Globus pallidus (tissue), 1 donor: Measurements from ENCODE around the gene SASH1.

Experiments
- DNase-seq: peaks from one replicate; pipeline ENCODE4 v3.0.0-alpha.2; 2015; ENCODE audit warnings: low spot score

The SASH1 gene

GRCh38 chr6:148459238-148459637 is 116.6 kb downstream of the SASH1 start:
- no peak for DNase-seq

DNA sequence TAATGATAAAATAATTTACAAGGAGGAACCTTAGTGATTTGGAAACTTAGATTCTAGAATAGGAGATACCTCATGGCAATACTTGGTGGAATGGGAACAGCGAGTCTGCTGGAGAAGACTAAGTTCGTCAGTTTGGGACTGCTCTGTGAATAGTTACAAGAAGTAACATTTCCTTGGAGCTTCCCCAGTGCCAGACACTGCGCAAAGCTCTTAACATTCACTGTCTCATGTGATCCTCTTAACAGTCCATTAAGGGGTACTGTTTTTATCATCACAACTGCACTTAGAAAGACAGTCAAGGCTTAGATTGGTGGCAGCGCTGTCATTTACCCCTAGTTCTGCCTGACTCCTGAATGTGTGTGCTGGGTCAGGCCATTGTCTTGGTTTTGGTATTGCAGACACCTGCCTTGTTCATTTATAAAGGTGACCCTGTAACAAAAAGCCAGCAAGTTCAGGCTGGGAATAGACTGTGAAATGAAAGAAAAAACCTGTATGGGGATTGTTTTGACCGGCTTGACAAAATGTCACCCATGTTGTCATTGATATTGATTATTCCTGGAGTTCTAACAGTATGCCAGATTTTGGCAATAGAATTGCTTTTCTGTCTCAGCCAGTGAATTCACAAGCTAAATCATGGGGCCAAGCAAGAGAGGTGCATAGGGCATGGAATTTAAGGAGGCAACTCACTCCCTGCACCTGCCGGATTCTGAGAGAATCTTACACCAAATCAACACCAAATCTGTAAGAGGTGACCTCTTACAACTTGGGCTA is 118.4 kb downstream of the SASH1 start:
- DNase-seq = no peak

- no peak for DNase-seq
Measured at GRCh38 chr6:148461986-148462577, 119.4 kb downstream of the SASH1 start.

GRCh38 chr6:148463671-148464070 is 121.0 kb downstream of the SASH1 start:
- DNase-seq = no peak

- DNase-seq = peak; percentile 79
Measured at GRCh38 chr6:148464319-148465010, 121.8 kb downstream of the SASH1 start.

GRCh38 chr6:148465011-148465335 is 122.3 kb downstream of the SASH1 start:
- no peak for DNase-seq

GRCh38 chr6:148465670-148466069 is 123.0 kb downstream of the SASH1 start:
- no peak for DNase-seq

DNA sequence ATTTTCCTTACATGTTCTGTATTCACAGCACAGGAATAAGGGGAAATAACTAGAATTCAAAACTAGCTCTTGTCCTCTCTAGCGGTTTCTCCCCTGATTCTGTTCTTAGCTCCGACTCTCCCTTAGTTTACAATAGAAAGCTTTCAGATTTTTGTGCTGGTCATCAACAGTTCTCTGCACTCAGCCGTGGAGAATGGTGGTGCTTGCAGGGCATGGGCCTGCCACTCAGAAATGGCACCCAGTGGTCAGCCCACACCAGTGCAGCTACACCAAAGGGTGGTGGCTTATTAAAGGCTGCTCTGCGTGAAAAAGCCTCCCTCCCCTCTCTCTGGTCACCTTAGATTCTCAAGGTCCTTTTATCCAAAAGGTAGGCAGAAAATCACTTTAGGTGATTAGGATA is 123.5 kb downstream of the SASH1 start:
- peak; percentile 58 for DNase-seq

GRCh38 chr6:148467926-148468325 is 125.3 kb downstream of the SASH1 start:
- no peak for DNase-seq

DNA sequence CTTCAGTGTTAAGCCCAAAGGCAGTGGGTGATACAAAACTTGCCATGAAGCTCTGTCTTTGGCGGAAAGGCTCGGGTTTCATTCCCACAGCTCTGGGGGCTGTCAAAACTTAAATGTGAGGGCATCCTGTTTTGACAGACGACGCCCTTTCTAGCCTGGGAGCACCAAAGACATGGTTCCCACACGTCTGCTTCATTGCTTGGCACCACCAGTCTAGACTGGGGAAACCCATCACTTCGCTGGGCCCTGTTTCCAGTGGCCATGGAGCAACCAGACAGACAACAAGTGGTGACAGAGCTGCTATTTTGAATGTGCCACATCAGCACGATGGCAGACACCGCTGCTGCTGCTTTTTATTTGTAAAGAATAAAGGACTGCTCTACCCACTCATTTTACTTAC is 127.5 kb downstream of the SASH1 start:
- no peak for DNase-seq

GRCh38 chr6:148470606-148471465 is 128.2 kb downstream of the SASH1 start:
- DNase-seq = no peak

DNA sequence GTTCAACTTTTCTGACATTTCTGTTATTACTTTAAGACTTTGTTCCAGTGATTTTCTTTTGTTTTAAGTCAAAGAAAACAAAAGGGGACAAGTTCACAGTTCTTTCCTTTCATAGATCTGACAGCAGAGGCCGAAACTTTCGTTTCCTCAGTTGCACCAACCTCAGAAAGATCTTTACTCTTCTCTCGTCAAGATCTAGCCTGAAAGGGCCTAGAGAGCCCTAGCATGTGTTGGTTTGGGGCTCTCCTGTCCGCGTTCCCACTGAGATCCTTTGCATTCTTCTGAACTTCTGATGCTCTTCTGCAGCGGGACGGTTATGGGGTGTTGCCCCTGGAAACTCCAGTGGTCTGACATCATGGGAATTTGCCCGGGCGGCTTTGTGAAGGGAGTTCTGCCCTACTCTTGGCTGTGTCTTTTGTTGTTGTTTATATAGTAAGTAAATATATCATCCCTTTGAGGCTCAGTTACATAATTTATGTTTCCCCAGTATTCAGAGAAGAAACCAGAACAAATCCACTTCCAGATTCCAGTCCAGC is 129.1 kb downstream of the SASH1 start:
- DNase-seq = no peak

DNA sequence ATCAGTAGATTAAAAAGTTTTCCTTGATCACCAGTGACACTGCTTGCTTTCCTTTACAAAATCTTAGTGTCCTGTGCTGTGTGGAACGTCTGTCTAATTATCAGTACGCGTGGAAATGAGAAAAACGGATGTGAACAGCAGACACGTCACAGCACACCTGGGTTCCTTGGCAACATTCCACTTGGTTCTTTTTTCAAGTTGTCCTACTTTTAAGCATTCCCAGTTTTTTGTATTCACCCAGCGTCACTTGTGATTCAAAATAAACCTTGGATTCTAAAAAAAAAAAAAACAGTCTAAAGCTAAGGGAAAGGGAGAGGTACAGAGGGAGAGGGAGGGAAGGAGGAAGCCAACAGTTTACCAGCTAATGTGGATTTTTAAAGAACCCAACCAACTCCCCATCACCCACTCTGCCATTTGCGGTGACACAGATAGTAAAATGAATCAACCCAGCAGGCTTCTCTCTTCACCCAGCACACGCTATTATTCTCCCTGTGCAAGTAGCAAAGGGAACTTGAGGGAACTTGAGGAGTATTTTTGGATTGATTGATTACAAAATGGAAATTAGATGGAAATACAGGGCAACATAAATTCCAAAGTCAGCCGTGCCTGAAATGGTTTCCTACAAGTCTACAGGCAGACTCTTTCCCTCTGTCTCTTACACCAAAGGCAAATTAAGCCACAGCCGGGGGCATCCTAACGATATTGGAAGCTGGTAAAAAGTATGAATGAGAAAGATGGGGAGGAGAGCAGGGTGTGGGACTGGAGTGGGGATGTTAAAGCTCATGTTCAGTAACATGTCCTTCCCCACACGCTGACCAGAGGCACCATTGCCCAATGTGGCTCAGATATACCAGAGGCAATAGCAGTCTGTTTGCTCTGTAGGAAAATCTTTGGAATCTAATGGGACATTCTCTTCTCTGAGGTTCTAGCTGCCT is 129.8 kb downstream of the SASH1 start:
- DNase-seq = no peak

- no peak for DNase-seq
Measured at GRCh38 chr6:148479497-148479896, 136.9 kb downstream of the SASH1 start.

GRCh38 chr6:148487461-148487860 is 144.8 kb downstream of the SASH1 start:
- no peak for DNase-seq

GRCh38 chr6:148491638-148492251 is 149.1 kb downstream of the SASH1 start:
- DNase-seq = no peak

GRCh38 chr6:148492654-148493290 is 150.1 kb downstream of the SASH1 start:
- no peak for DNase-seq

DNA sequence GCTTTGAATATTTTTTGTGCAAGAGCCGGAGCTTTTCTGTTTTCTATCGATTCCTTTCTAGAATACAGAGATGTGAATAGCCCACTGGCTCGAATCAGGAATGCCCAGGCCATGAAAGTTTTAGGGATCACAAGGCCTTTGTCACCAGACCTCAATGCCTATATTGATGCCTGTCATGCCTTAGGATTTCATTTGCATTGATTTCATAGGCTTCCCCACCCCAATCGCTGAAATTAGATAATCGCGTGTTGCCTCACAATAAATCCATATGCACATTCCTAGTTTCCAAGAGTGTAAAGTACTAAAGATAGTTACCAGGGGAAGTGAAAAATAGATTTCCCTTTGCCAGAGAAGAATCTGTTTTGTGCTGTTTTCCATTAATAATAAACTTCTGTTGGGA is 150.8 kb downstream of the SASH1 start:
- DNase-seq = peak; percentile 68

GRCh38 chr6:148494226-148494625 is 151.6 kb downstream of the SASH1 start:
- no peak for DNase-seq

- no peak for DNase-seq
Measured at GRCh38 chr6:148495029-148495428, 152.4 kb downstream of the SASH1 start.
